ENCODE measurements around the gene CEP112. TPM values are rescaled to one million over a fixed set of nuclear protein-coding genes. Genes with fewer than 3 reads are reported as not detected.

Gene CEP112
- total and polyA plus RNA-seq, 2 donors (not counting 3 experiments of a cell fraction or from before 2014, with no cell fraction given), result 1.5 to 25.3 TPM

GRCh38 chr17:66183529-66183928 is 8.4 kb downstream of the CEP112 start:
- FAIRE-seq (no peak), DNase-seq (ENCODE audit: low read depth, low spot score) (no peak)
- Histone ChIP-seq H3K4me3 (replicated peaks in 1 of 3; ENCODE audit: insufficient read depth in 1 of 3, low read depth in 1 of 3, low read length in 3 of 3) (no peak overlapping the region), H2AFZ (ENCODE audit: low read depth, low read length) (no peak overlapping the region), H3K27ac (ENCODE audit: insufficient read depth, low read depth, low read length) (no peak overlapping the region), H4K20me1 (replicated peaks; ENCODE audit: control insufficient read depth, extremely low read depth, insufficient read depth, low read length) (no peaks in the 10 kb centered on the region), H3K4me1 (ENCODE audit: control insufficient read depth, extremely low read depth, insufficient read depth, low read length) (no peaks in the 10 kb centered on the region), H3K9me3 (replicated peaks; ENCODE audit: control insufficient read depth, insufficient read depth, low read length) (no peaks in the 10 kb centered on the region), H3K79me2 (ENCODE audit: control insufficient read depth, insufficient read depth, low read length) (no peaks in the 10 kb centered on the region), H3K4me2 (ENCODE audit: insufficient read depth, low read length) (no peak overlapping the region), H3K9ac (replicated peaks; ENCODE audit: extremely low read depth, insufficient read depth, low read length) (no peak overlapping the region), H3K36me3 (ENCODE audit: control insufficient read depth in 2 of 2, extremely low read depth in 1 of 2, insufficient read depth in 2 of 2, low read length in 2 of 2) (peaks cover 0 to 1% of the 10 kb centered on the region in 2 experiments), H3K9me1 (replicated peaks; ENCODE audit: control insufficient read depth, extremely low read depth, insufficient read depth, low read length) (no peaks in the 10 kb centered on the region), H3K27me3 (ENCODE audit: control insufficient read depth in 2 of 2, insufficient read depth in 2 of 2, low read length in 2 of 2) (no peaks in the 10 kb centered on the region)
- POLR2A ChIA-PET, result no interaction called here
- intact Hi-C loops (cut with micrococcal nuclease) (no loop called here), dilution Hi-C loops (cut with MboI; ENCODE audit: extremely low pct_ligation_motif_present, low sequenced_read_pairs) (no loop called here)
- no peak for TF ChIP-seq MAX (IDR thresholded peaks at IDR 0.05; ENCODE audit: insufficient read depth, insufficient read length)
- no peak for TF ChIP-seq MYC (IDR thresholded peaks at IDR 0.05; ENCODE audit: low read depth, low read length)
- no peak for TF ChIP-seq POLR2A (IDR thresholded peaks at IDR 0.05; ENCODE audit: low read depth, low read length)
- no peak for TF ChIP-seq EZH2 (IDR thresholded peaks at IDR 0.05; ENCODE audit: borderline replicate concordance, low read depth, low read length, severe bottlenecking)
- TF ChIP-seq FOS (IDR thresholded peaks at IDR 0.05; ENCODE audit: borderline replicate concordance, insufficient read depth, low read length), result no peak
- TF ChIP-seq CTCF (IDR thresholded peaks at IDR 0.05; ENCODE audit: extremely low read depth in 1 of 2, insufficient read depth in 1 of 2, low read depth in 1 of 2, low read length in 2 of 2), result no peak
- no peak for TF ChIP-seq POLR2AphosphoS5 (IDR thresholded peaks at IDR 0.05; ENCODE audit: insufficient read depth, low read depth, low read length)
- TF ChIP-seq JUN (IDR thresholded peaks at IDR 0.05; ENCODE audit: borderline replicate concordance, insufficient read depth, insufficient read length, low read depth), result no peak
- no peak for TF ChIP-seq GATA2 (IDR thresholded peaks at IDR 0.05; ENCODE audit: insufficient read depth, insufficient read length, low read depth, low read length)
- no TSS peak for BruUV-seq (replicated peaks)
- CTCF ChIA-PET, result no interaction called here

Measured in endothelial cell of umbilical vein (primary cell).